ENCODE results near the gene THBS2.

The THBS2 gene

DNA sequence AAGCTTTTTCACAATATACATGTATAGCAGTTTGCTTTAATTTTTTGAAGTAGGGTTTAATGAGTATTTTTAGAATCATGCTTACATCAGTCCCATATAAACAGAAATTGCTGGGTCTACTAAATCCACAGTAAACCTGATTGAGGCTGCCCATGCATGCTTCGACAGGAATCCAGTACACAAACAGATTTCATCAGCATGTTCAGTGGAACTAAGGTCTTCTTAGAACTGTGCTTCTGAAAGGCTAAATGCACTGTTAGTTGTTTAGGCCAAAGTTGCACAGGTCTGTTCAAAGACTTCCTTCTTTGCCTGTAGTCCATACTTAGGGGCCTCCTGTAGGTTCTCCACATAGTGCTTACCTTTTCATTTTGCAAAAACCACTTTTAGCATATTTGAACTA lies 42.5 kb upstream of the THBS2 start:
- ChIA-PET POLR2A (no interaction called here), CTCF (no interaction called here)
- no peak for DNase-seq (ENCODE audit: extremely low spot score)
- no peak for TF ChIP-seq TARDBP (IDR thresholded peaks at IDR 0.05)
- TF ChIP-seq LEF1 (IDR thresholded peaks at IDR 0.05; ENCODE audit: borderline replicate concordance): no peak

GRCh38 chr6:169293196-169293595 lies 39.5 kb upstream of the THBS2 start:
- ChIA-PET POLR2A (no interaction called here), CTCF (no interaction called here)
- TF ChIP-seq HDGF (IDR thresholded peaks at IDR 0.05; ENCODE audit: borderline replicate concordance): no peak
- no peak for TF ChIP-seq LEF1 (IDR thresholded peaks at IDR 0.05; ENCODE audit: borderline replicate concordance)
- no peak for TF ChIP-seq ZNF384 (IDR thresholded peaks at IDR 0.05)
- no peak for TF ChIP-seq TARDBP (IDR thresholded peaks at IDR 0.05)
- TF ChIP-seq FOXK2 (IDR thresholded peaks at IDR 0.05): no peak
- no peak for TF ChIP-seq FOXA1 (IDR thresholded peaks at IDR 0.05)
- TF ChIP-seq FOXM1 (IDR thresholded peaks at IDR 0.05; ENCODE audit: borderline replicate concordance): no peak
- no peak for TF ChIP-seq BHLHE40 (IDR thresholded peaks at IDR 0.05; ENCODE audit: borderline replicate concordance)
- TF ChIP-seq, protein P1, sequence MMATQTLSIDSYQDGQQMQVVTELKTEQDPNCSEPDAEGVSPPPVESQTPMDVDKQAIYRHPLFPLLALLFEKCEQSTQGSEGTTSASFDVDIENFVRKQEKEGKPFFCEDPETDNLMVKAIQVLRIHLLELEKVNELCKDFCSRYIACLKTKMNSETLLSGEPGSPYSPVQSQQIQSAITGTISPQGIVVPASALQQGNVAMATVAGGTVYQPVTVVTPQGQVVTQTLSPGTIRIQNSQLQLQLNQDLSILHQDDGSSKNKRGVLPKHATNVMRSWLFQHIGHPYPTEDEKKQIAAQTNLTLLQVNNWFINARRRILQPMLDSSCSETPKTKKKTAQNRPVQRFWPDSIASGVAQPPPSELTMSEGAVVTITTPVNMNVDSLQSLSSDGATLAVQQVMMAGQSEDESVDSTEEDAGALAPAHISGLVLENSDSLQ (IDR thresholded peaks at IDR 0.05): no peak
- no peak for TF ChIP-seq SUZ12 (IDR thresholded peaks at IDR 0.05)
- TF ChIP-seq CTBP1 (IDR thresholded peaks at IDR 0.05; ENCODE audit: borderline replicate concordance): no peak
- TF ChIP-seq ARNT (IDR thresholded peaks at IDR 0.05): no peak
- no peak for TF ChIP-seq L3MBTL2 (conservative IDR thresholded peaks at IDR 0.05)
- TF ChIP-seq ELF4 (IDR thresholded peaks at IDR 0.05): no peak
- TF ChIP-seq SP1 (IDR thresholded peaks at IDR 0.05): no peak
- TF ChIP-seq NFRKB (IDR thresholded peaks at IDR 0.05): no peak
- DNase-seq (ENCODE audit: extremely low spot score): no peak

DNA sequence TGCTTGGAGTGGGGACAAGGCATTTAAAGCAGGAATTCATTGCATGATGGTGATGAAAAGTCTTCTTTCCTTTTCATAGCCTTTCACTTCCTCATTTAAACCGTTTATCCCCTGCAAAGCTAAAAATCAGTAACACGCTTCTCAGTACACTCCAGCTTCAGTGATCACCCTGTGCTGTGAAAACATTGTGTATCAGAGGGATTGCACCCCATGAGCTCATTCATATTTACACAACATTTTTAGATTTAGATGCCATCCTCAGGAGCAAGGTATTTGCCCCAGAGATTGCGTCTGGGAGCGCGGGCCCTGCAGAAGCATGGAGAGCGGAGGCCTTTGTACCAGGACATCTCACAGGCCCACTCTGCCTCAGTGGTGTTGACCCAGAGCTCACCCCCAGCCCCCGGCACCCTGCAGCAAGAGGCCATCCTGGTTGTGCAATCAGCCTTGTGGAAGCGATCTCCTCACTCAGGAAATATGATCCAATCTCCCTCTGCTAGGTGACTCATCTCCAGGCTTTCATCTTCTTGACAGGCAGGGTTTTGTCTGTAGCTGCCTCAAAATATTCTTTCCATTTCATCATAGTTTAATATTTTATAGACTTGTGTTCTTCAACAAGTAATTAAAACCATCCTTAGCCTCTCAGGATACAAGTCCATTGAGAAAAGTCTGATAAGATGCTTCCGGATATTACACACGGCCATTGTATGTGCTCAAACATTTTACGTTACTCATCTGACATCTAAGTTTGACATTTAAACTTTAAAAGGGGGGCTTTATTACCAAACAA lies 38.9 kb upstream of the THBS2 start:
- no peak for DNase-seq (ENCODE audit: extremely low spot score)
- TF ChIP-seq, protein P1 (IDR thresholded peaks at IDR 0.05): peak; percentile 16; the same call in 1 of the 2 replicates
- no peak for TF ChIP-seq SUZ12 (IDR thresholded peaks at IDR 0.05)
- ChIA-PET POLR2A (no interaction called here), CTCF (no interaction called here)

DNA sequence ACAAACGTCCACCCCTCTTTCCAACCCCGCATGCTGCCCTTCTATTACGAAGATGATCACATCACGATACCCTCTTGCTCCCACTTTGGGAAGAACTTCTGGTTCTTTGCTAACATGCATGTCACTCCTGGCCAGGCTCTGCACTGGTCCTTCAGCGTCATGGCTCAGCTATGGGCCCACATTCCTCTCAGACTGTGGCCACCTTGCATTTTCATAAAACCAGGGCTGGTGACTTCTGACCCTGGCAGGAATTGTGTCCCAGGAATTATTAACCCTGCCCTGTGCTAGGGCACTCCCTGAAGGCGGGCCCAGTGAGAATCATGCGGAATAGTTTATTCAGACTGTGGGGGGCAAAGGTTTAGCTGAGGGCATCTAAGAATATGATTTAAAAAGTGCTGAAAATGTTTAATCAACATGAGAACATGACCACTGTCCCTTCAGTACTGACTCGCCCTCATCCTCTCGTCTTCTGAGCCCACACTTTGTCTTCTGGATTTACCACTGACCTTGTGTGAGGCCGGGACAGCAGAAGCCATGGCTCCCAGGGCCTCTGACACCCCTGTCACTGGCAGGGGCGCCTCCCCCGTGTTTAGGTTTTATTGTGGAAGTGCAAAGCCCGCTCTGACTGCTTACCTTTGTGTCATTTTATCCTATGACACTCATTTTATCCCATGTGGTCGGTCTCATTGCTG lies 38.1 kb upstream of the THBS2 start:
- POLR2A ChIA-PET: no interaction called here
- CTCF ChIA-PET: no interaction called here
- no peak for TF ChIP-seq FOXM1 (IDR thresholded peaks at IDR 0.05; ENCODE audit: borderline replicate concordance)
- TF ChIP-seq ARNT (IDR thresholded peaks at IDR 0.05): no peak
- no peak for TF ChIP-seq SUZ12 (IDR thresholded peaks at IDR 0.05)
- TF ChIP-seq CTBP1 (IDR thresholded peaks at IDR 0.05; ENCODE audit: borderline replicate concordance): no peak
- no peak for DNase-seq (ENCODE audit: extremely low spot score)

DNA sequence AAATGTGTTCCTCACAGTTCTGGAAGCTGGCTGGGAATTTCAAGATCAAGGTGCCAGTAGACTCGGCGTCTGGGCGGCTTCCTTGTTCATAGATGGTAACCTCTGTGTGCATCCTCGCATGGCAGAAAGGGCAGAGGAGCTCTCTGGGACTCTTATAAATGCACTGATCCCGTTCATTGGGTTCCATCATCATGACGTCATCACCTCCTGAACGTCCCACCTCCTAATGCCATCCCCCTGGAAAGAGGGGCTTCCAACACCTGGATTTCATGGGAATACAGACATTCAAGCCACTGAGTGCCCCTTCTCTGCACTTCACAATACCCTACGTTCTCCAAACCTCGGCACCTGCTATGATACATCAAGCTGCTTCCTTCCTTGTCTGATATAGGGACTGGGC lies 37.5 kb upstream of the THBS2 start:
- ChIA-PET CTCF (no interaction called here), POLR2A (no interaction called here)
- TF ChIP-seq SUZ12 (IDR thresholded peaks at IDR 0.05): no peak
- no peak for TF ChIP-seq SP1 (IDR thresholded peaks at IDR 0.05)
- no peak for TF ChIP-seq FOXA1 (IDR thresholded peaks at IDR 0.05)
- TF ChIP-seq CTBP1 (IDR thresholded peaks at IDR 0.05; ENCODE audit: borderline replicate concordance): no peak
- no peak for TF ChIP-seq ZNF384 (IDR thresholded peaks at IDR 0.05)
- TF ChIP-seq L3MBTL2 (conservative IDR thresholded peaks at IDR 0.05): no peak
- TF ChIP-seq FOXM1 (IDR thresholded peaks at IDR 0.05; ENCODE audit: borderline replicate concordance): no peak
- no peak for TF ChIP-seq ARNT (IDR thresholded peaks at IDR 0.05)
- TF ChIP-seq HDGF (IDR thresholded peaks at IDR 0.05; ENCODE audit: borderline replicate concordance): no peak
- TF ChIP-seq BHLHE40 (IDR thresholded peaks at IDR 0.05; ENCODE audit: borderline replicate concordance): no peak
- no peak for DNase-seq (ENCODE audit: extremely low spot score)

GRCh38 chr6:169289619-169290339 lies 36.1 kb upstream of the THBS2 start:
- CTCF ChIA-PET: no interaction called here
- POLR2A ChIA-PET: no interaction called here
- TF ChIP-seq NFRKB (IDR thresholded peaks at IDR 0.05): no peak
- no peak for TF ChIP-seq FOXM1 (IDR thresholded peaks at IDR 0.05; ENCODE audit: borderline replicate concordance)
- TF ChIP-seq ARNT (IDR thresholded peaks at IDR 0.05): no peak
- no peak for TF ChIP-seq BHLHE40 (IDR thresholded peaks at IDR 0.05; ENCODE audit: borderline replicate concordance)
- no peak for TF ChIP-seq TARDBP (IDR thresholded peaks at IDR 0.05)
- no peak for DNase-seq (ENCODE audit: extremely low spot score)

GRCh38 chr6:169289257-169289618 lies 35.6 kb upstream of the THBS2 start:
- no peak for DNase-seq (ENCODE audit: extremely low spot score)
- TF ChIP-seq, protein P1 (IDR thresholded peaks at IDR 0.05): no peak
- TF ChIP-seq HDGF (IDR thresholded peaks at IDR 0.05; ENCODE audit: borderline replicate concordance) (no peak), ZNF384 (IDR thresholded peaks at IDR 0.05) (no peak), CTBP1 (IDR thresholded peaks at IDR 0.05; ENCODE audit: borderline replicate concordance) (no peak), NFRKB (IDR thresholded peaks at IDR 0.05) (no peak), SP1 (IDR thresholded peaks at IDR 0.05) (no peak), TARDBP (IDR thresholded peaks at IDR 0.05) (no peak), SUZ12 (IDR thresholded peaks at IDR 0.05) (no peak), L3MBTL2 (conservative IDR thresholded peaks at IDR 0.05) (no peak), FOXA1 (IDR thresholded peaks at IDR 0.05) (no peak), ARNT (IDR thresholded peaks at IDR 0.05) (no peak), BHLHE40 (IDR thresholded peaks at IDR 0.05; ENCODE audit: borderline replicate concordance) (no peak), FOXM1 (IDR thresholded peaks at IDR 0.05; ENCODE audit: borderline replicate concordance) (no peak), ELF4 (IDR thresholded peaks at IDR 0.05) (no peak), FOXK2 (IDR thresholded peaks at IDR 0.05) (no peak), LEF1 (IDR thresholded peaks at IDR 0.05; ENCODE audit: borderline replicate concordance) (no peak)
- POLR2A ChIA-PET: no interaction called here
- CTCF ChIA-PET: no interaction called here

Measured in HEK293T (cell line).